ENCODE measurements around the gene GPR89A.
"Not testable (repeated sequence)": the region's sequence is repeated elsewhere in the genome, so short reads cannot be mapped to it uniquely, and the experiment has no call there.

GRCh38 chr1:145656245-145656943, 48.6 kb downstream of the GPR89A start:
- TF ChIP-seq POLR2A, CTCF (IDR thresholded peaks at IDR 0.05): not testable (repeated sequence)

Data from esophagus squamous epithelium (tissue), 4 donors.